GM21737 (cell line): Measurements from ENCODE around the gene GFOD2.

ENCODE experiments used
- ATAC-seq: cut with Tn5 transposase; IDR thresholded peaks from one replicate; pipeline ENCODE4 v1.9.1; 2021; ENCODE audit warnings: mild to moderate bottlenecking, moderate library complexity; ENCODE audit not compliant: unreplicated experiment

The GFOD2 gene

DNA sequence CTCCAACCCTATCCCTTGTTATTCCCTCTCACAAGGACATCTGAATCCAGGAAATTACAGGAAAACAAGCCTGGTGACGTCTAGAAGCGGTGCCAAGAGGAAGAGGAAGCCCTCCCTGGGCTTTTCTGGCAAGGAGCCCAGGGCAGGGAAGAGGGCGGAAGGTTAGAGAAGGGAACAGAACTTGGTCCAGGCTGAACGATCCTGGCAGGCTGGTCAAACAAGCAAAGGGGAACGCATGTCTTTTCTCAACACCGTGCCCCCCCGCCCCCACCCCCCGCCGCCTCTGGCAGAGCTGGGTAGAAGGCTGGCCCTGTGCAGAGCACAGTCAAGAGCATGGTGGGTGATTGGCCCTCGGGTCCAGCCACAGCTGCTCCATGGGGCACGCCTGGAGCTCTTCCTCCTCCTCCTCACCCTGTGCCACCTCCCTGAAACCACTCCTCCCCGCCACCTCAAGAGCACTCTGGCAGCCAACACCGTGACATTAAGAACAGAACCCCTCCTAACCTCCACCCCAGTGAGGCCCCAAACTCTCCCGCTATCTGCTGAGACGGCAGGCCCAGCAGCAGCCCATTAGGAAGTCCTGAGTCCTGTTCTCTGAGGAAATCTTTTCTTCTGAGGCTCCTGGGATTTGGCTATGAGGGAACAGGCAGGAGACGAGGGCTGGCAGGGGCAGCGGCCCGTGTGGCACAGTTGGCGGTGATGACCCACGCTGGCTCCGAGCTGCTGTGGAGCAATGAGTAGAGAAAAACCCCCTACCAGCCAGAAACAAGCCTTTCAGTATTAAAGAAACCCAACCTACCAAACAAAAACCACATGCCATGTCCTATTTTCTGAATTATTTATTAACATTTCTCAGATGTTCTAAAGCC, 45.2 kb downstream of the GFOD2 start:
- ATAC-seq, result no peak

DNA sequence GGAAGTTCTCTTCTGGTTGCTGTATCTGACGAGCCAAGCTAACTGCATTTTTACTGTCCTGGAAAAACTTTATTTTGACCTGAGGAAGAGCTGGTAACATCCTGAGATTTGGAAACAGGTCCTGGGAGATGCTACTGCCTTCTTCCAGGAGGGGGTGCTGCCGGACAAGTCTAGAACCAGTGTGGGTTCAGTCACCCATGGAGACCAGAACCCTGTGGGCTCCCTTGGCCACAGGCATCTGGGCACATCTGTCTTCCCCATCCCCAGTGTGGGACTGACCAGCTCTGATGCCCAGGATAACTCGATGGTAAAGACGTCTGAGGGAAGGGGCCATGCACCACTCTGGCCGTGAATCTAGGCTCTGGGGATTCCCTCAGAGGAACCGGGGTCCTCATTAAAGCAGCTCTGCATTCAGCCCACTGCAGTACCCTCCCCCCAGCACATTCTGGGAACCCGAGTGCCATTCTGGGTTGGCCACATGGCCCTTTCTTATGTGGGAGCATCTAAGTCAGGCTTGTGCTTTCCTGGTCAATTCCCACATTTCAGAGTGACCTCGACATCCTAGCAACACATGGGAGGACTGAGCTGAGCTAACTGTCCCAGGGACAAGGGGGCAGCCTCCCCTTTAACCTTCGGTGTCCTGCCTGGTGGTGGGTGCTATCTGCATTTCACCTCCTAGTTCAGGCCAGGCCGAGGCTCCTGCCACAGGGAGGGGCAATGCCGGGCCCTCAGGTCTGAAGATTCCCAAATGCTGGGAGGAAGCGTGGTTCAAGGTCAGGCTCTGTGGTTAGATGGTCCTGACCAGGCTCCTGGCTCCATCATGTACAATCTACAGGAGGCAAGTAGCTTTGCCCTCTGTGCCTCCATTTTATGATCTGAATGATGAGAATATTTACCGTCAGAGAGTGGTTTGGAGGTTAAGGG, 46.1 kb downstream of the GFOD2 start:
- ATAC-seq, result no peak

DNA sequence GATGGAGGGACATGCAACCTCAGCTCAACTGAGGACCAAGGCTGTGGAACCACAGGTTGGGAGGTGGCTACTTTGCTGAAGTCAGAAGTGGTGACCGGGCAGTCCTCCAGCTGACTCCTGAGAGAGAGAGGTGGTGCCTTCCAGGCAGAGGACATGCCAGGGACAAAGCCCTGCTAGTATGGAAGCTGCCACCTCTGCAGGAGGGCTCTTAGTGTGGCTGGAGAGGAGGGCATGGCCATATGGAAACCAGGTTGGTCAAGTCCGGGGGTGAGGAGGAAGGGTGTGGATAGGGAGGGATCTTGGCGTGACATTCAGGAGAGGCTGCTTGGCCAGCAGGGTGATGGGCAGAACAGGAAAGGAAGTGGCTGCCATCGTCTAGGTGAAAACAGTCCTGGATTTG, 46.8 kb downstream of the GFOD2 start:
- ATAC-seq, result no peak

DNA sequence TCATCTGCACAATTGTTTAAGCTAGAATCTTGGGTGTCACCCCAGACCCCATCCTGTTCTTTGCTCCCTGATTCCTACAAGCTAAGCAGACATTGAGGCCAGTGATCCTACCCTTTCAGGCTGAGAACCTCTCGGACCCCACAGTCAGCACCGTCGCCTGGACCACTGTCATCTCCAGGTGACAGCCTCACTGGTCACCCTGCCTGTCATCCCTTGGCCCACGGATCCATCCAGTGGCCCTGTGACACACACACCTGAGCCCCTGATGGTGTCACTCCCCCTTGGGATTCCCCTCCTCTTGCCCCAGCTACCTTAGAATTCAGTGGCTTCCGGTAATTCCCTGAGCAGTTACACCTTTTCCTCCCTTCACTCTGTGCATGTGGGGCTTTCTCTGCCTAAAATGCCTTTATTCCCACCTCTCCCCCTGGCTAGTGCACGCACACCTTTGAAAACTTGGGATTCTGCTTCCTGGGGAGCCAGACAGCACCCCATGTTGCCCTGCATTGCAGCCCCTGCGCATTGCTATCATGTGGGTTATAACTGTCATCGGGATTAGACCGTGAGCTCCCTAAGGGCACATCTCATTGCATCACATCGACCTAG, 49.5 kb downstream of the GFOD2 start:
- ATAC-seq, result no peak

DNA sequence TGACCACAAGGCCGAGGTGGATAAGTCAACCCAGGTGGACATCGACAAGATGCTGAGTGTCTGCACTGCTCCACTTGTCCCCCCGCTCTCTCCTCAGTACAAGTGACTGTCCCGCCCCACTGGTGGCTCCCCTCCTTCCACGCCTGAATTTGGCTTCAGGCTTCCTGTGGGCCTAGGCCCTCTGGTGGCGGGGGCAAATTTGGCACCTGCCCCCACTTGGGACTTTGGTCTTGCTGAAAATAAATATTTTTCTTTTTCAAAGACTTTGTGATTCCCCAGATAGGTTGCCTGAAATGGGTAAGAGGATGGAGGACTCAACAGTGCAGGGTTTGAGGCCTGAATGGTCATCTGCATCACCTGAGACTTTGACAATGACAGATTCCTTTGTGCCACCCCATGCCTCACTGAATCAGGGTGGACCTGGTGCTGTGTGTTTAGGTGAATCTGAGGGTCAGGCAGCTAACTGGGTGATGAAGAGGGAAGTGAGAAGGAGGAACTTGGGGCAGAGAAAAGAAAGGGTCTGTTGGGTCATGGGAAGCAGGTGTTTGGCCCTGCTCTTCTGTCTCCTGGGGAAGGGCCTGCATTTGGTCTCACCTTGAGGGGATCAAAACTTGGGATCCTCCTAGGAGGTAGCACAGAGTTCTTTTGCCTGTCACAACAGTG, 50.5 kb downstream of the GFOD2 start:
- ATAC-seq, result no peak

DNA sequence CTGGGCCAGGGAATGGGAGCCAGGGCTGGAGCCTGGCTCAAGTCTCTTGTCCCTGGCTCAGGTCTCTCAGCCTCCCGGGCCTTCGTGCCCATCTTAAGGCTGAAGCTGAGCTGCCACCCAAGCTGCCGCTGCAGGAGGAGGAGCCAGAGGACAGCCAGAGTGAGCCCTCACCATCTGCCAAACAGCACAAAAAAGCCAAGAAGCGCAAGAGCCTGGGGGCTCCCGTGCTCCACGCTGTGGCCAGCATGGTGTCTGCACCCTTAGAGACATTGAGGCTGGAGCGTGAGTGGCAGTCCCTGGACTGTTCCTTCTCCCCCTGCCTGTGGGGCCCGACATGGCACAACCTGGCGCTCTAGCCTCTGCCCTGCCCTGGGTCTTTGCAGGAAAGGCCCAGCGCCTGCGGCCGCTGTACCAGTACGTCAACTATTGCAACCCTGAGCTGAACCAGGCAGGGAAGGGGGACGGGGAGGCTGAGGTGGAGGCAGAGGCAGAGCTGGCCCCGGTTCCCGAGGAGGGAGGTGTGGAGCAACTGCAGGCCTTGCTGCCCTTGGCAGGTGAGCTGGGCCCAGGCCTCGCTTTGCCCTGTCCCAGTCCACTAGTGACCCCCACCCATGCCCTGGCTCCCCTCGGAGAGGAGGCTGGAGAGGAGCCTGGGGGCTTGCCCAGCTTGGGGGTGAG, 51.2 kb downstream of the GFOD2 start:
- peak; percentile 60 for ATAC-seq

DNA sequence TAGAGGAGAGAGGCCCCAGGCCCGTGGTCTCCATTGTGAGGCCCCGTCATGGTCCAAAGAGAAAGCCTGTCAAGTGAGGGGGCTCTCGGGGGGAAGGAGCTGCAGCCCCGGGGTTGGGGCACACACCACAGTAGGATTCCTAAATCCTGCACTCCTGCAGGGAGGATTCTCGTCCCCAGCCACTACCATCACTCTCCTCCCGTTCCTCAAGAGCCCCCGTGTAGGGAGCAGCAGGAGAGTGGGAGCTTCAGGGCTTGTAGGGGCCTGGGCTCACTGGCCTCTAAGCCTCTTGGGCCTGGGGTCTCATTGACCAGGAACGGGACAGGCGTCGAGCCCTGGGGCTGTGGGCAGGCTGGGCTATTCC, 51.7 kb downstream of the GFOD2 start:
- no peak for ATAC-seq

DNA sequence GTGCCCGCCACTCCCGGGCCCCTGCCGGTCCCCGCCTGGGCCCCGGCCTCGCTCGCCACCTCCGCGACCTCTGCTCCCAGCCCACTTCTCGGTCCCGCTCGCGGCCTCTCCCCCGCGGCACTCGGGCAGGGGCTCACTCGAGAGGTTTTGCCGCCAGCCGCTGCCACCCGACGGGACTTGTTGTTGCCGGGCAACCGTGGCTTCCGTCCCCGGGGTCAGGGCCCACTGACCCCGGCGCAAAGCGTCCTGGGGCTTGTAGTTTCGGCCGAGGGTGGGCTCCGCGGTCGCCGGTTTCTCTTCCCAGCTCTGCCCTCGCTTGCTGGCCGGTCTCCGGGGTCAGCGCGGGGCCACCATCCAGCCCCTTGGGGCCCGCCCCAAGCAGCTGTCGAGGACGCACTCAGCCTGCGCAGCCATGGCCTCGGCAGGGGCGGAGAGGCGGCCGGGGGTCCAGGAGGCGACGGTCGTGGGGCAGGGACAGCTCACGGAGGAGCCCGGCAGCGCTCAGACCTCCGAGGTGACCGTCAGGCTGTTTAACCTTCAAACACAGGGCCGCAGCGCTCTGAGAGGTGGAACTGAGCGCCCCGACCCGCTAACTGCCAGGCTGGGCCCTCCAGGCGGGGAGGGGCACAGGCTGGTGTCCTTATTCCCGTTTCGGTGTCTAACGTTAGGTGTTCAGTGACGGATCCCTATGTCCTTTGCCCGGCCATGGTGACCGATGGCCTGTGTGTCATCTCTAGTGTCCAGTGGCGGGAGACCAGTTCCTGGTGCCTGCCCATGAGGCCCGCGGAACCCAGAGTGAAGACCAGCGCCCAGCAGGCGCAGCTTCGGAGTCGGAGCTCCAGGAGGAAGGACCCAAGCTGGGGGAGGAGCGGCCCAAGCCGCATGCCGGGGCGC, 52.3 kb downstream of the GFOD2 start, which contains the start of the genes C16orf86 and ENKD1:
C16orf86 (plus strand) TSS at position 256 of the 894 bp plus-strand sequence; CDS start at position 413, 157 bp downstream.
ENKD1 (minus strand) TSS at position 192 of the 894 bp plus-strand sequence. CDS start 308 bp downstream, outside the sequence.
- ATAC-seq, result peak; percentile 42

DNA sequence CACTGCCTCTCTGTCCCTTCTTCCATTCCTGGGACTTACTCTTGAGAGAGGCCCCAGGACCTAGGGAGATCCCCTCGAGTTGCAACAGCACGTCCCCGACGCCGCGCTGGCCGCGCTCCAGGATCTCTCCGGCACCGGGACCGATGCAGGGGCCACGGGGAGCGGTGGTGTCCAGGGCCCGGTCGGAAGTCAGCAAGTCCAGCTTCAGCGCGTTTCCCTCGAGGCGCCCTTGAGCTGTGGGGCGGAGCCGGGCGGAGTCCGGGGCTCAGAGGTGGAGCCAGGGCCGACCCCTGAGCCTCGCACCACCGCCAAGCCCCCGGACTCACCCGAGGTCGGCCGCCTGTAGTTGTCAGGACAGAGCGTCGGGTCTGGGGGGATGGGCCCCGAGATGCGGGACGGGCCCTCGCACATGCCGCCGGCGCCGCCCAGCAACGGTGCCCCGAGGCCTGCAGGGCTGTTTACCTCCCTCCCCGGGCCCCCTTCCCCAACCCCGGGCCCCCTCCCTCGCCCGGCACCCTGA, 53.0 kb downstream of the GFOD2 start:
- ATAC-seq, result no peak

DNA sequence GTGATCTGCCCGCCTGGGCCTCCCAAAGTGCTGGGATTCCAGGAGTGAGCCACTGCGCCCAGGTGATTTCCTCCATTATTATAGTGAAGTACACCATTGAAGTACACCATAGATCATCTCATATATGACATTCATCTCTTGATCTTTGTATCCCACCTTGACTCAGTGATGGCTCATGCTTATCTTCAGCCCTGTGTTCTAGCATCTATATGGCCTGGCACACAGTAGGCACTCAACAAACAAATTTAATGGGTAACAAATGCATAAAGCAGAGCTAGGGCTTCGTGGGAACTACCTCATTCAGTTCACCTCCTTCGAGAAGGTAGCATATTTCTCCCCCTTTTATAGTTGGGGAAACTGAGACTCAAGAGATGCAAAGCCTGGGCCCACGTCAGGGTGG, 53.5 kb downstream of the GFOD2 start:
- ATAC-seq, result no peak

DNA sequence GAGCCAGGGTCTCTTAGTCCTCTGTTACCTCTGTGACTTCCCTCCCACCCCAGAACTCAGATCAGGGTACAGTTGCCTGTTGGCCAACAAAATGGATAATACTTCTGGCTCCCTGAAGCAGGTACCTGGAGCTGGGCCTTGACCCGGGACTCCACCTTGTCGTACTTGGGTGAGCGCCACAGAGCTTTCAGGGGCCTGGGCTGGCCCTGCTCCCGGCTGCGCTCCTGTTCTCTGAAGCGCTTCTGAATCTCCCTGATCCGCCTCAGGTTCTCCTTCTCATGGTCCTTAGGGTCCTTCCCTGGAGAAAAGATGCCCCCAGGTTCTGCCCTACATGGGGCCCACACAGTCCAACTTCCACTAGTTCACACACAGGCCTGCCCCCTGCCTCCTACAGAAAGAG, 54.2 kb downstream of the GFOD2 start:
- no peak for ATAC-seq

DNA sequence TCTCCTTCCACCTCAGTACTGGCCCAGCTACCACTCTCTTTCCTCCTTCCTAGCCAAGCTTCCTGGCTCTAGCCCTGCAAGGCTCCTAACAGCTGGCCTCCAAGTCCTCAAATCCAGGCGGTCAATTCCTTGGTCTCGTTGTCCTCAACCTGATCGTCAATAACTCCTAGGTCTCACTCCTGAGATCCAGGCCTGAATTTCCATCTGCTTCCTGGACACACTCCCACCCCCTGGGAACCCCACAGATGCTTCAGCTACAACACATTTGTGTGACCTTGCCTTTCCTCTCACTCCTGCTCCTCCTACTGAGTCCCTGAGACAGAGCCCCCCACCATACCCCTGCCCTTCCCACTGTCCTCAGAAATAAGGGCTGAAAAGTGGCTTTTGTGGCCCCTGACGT, 54.9 kb downstream of the GFOD2 start:
- no peak for ATAC-seq

DNA sequence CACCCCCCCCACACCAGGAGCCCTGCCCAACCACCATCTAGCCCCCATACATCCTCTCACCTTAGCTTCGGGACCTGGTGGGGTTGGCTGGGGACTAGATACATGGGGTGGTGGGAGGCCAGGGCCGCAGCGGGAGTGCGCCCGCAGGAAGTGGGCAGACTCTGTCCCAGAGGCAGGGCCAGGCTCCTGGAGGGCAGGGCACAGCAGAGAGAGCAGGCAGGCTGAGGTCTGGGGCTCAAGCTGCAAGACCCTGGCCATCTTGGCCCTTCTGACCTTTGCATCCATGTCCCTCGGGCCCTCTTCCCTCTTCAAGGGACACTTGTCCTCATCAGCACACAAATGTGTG, 55.3 kb downstream of the GFOD2 start:
- no peak for ATAC-seq

DNA sequence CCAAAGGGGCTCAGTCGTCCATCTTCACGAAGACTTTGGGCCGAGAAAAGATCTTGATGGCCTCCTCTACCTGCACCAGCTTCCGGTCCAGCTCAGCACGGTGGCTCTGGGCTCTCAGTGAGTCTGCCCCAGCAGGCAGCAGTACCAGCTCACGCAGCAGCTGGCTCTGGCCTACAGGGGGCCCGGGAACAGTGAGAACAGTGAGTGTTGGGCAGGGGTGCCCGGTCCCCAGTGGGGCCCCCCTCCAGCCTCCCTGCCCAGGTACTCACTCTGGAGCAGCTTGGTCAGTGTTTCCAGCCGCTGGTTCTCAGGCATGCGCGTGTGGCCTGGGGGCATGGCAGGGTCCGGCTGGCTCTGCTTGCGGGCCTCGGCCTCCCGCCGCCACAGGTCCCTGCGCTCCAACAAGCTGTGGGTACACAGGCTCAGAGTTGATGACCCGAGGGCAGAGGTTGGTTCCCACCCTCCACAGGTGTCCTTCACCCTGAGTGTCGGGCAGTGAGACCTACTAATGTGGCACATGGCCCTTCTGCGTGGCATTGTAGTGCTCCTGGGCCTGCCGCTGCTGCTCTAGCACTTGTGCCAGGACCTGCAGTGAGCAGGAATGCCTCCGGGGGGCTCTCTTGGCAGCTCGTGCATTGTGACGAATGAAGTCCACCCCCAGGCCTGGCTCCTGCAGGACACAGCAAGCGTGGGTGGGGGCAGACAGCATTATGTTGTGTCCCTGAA, 55.8 kb downstream of the GFOD2 start:
- ATAC-seq, result no peak

DNA sequence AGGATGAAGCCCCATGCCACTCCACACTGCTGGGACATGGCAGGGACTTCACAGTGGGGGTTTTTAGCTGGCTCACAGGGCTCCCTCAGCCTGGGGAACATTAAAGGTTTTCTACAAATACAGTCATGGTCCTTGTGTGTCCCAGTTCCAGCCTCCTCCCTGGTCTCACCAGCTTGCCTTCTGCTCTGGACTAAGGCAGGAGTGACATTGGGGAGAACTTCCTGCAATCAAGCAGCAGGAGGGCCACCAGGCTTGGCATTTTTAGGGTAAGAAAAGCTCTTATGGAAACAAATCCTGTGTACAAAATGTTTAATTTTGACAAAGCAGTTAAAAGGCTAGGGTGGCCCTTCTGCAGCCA, 56.5 kb downstream of the GFOD2 start:
- ATAC-seq, result no peak

DNA sequence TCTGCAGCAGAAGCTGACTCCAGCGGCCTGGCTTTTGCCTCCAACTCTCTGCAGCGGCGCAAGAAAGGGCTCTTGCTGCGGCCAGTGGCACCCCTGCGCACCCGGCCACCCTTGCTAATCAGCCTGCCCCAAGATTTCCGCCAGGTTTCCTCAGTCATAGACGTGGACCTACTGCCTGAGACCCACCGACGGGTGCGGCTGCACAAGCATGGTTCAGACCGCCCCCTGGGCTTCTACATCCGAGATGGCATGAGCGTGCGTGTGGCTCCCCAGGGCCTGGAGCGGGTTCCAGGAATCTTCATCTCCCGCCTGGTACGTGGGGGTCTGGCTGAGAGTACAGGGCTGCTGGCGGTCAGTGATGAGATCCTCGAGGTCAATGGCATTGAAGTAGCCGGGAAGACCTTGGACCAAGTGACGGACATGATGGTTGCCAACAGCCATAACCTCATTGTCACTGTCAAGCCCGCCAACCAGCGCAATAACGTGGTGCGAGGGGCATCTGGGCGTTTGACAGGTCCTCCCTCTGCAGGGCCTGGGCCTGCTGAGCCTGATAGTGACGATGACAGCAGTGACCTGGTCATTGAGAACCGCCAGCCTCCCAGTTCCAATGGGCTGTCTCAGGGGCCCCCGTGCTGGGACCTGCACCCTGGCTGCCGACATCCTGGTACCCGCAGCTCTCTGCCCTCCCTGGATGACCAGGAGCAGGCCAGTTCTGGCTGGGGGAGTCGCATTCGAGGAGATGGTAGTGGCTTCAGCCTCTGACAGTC, 57.0 kb downstream of the GFOD2 start:
- ATAC-seq, result no peak

DNA sequence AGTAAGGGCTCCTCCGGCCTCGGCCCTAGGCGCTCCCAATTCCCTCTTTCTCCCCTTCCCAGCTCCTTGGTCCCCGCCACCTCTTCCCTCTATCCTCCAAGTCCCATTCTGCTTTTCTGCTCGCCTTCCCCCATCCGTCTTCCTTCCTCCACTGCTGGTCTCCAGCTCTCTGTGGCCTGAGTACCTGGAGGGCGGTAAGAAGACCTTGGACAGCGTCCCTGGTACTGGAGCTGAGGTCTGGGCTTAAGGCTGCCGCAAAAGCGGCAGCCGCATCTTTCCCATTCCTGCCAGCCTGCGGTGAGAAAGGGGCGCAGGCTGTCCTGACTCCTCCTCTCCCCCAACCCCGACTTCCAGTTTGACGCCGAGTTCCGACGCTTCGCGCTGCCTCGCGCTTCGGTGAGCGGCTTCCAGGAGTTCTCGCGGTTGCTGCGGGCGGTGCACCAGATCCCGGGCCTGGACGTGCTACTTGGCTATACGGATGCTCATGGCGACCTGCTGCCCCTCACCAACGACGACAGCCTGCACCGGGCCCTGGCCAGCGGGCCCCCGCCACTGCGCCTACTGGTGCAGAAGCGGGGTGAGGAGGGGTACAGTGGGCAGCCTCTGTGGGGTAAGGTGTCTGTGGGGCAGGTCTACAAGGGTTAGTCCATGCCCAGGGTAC, 57.9 kb downstream of the GFOD2 start:
- no peak for ATAC-seq
